HFF-Myc (cell line): ENCODE measurements around the gene LATS1.

Source experiments
- DNase-seq: peaks from one replicate; pipeline ENCODE4 v3.0.0-alpha.2; 2011; ENCODE audit warnings: low read depth; ENCODE audit errors: extremely low read depth
- H3K4me3 ChIP-seq: replicated peaks from 2 replicates; pipeline ENCODE4 v1.5.1; 2011; ENCODE audit warnings: low read depth, mild to moderate bottlenecking, control low read depth, low read length
- CTCF ChIP-seq: IDR thresholded peaks from 2 replicates; pipeline ENCODE4 v1.5.1; 2012; ENCODE audit warnings: mild to moderate bottlenecking, low read depth, low read length, control low read depth; ENCODE audit errors: missing control alignments

LATS1 gene

GRCh38 chr6:149717588-149718458, at the start of gene LATS1:
TSS of gene LATS1 (minus strand) at chr6:149718101. CDS start at chr6:149702126, 15,975 bp downstream.
- no peak for TF ChIP-seq CTCF
- no peak for DNase-seq
- peak within 1 kb of the TSS; percentile 91 for H3K4me3 ChIP-seq

- no peak for TF ChIP-seq CTCF
- DNase-seq: no peak
Measured at GRCh38 chr6:149766156-149766769, 48.4 kb upstream of the LATS1 start.

GRCh38 chr6:149763866-149764265, 46.0 kb upstream of the LATS1 start:
- DNase-seq: no peak
- no peak for TF ChIP-seq CTCF
- H3K4me3 ChIP-seq: no peak overlapping the region

More at GRCh38 chr6:149766156-149766769, 48.4 kb upstream of the LATS1 start:
- H3K4me3 ChIP-seq: no peak overlapping the region

- no peak overlapping the region for H3K4me3 ChIP-seq
- no peak for DNase-seq
- TF ChIP-seq CTCF: no peak
Measured at GRCh38 chr6:149761438-149761837, 43.5 kb upstream of the LATS1 start.

GRCh38 chr6:149756261-149756636, 38.3 kb upstream of the LATS1 start:
- H3K4me3 ChIP-seq: no peak overlapping the region
- no peak for DNase-seq
- TF ChIP-seq CTCF: no peak

- no peak for DNase-seq
- TF ChIP-seq CTCF: no peak
- no peak overlapping the region for H3K4me3 ChIP-seq
Measured at GRCh38 chr6:149755300-149756260, 37.7 kb upstream of the LATS1 start.
